GM04504 (cell line): ENCODE data around the gene PAFAH1B1.
"Not testable (repeated sequence)": the region's sequence is repeated elsewhere in the genome, so short reads cannot be mapped to it uniquely, and the experiment has no call there.

Experiments
- DNase-seq: peaks from one replicate; pipeline ENCODE4 v3.0.0-alpha.2; 2012; ENCODE audit warnings: low read depth

PAFAH1B1 gene

GRCh38 chr17:2594722-2595599 lies 1.5 kb downstream of the PAFAH1B1 start:
- DNase-seq = no peak

- DNase-seq = no peak
Observed at GRCh38 chr17:2595716-2596115, 2.3 kb downstream of the PAFAH1B1 start.

GRCh38 chr17:2598166-2598565 lies 4.7 kb downstream of the PAFAH1B1 start:
- DNase-seq = peak; percentile 29

GRCh38 chr17:2602597-2603017 lies 9.2 kb downstream of the PAFAH1B1 start:
- DNase-seq = no peak

- no peak for DNase-seq
Observed at GRCh38 chr17:2608350-2608913, 15.0 kb downstream of the PAFAH1B1 start.

- no peak for DNase-seq
Observed at GRCh38 chr17:2609091-2609490, 15.6 kb downstream of the PAFAH1B1 start.

- DNase-seq = no peak
Observed at GRCh38 chr17:2610195-2611175, 17.0 kb downstream of the PAFAH1B1 start.

GRCh38 chr17:2611627-2612026 lies 18.2 kb downstream of the PAFAH1B1 start:
- no peak for DNase-seq

- DNase-seq = no peak
Observed at GRCh38 chr17:2612630-2613029, 19.2 kb downstream of the PAFAH1B1 start.

- no peak for DNase-seq
Observed at GRCh38 chr17:2613089-2613808, 19.8 kb downstream of the PAFAH1B1 start.

- DNase-seq = no peak
Observed at GRCh38 chr17:2615882-2616281, 22.4 kb downstream of the PAFAH1B1 start.

GRCh38 chr17:2621241-2621640 lies 27.8 kb downstream of the PAFAH1B1 start:
- DNase-seq = no peak

- DNase-seq = not testable (repeated sequence)
Observed at GRCh38 chr17:2621951-2622405, 28.5 kb downstream of the PAFAH1B1 start.

GRCh38 chr17:2622721-2623301 lies 29.4 kb downstream of the PAFAH1B1 start:
- not testable (repeated sequence) for DNase-seq

- DNase-seq = no peak
Observed at GRCh38 chr17:2624292-2624731, 30.9 kb downstream of the PAFAH1B1 start.

- DNase-seq = not testable (repeated sequence)
Observed at GRCh38 chr17:2626626-2627219, 33.3 kb downstream of the PAFAH1B1 start.

- not testable (repeated sequence) for DNase-seq
Observed at GRCh38 chr17:2628922-2629321, 35.5 kb downstream of the PAFAH1B1 start.

GRCh38 chr17:2631211-2631610 lies 37.8 kb downstream of the PAFAH1B1 start:
- no peak for DNase-seq

GRCh38 chr17:2634361-2634960 lies 41.0 kb downstream of the PAFAH1B1 start:
- peak; percentile 3 for DNase-seq

- no peak for DNase-seq
Observed at GRCh38 chr17:2635241-2635640, 41.8 kb downstream of the PAFAH1B1 start.
